K562 (cell line): ENCODE data around the gene KAT2B. TPM values are rescaled to one million over a fixed set of nuclear protein-coding genes. Genes with fewer than 3 reads are reported as not detected.

Experiments
- ASH1L ChIP-seq: fragments of 450-650 bp; IDR thresholded peaks from 2 replicates; pipeline ENCODE4 v1.6.1; 2018; ENCODE audit warnings: borderline replicate concordance, mild to moderate bottlenecking, low read depth; ENCODE audit not compliant: partially characterized antibody
- C11orf30 ChIP-seq: fragments of 450-650 bp; IDR thresholded peaks from 2 replicates; pipeline ENCODE4 v1.6.1; 2016; ENCODE audit warnings: low read depth, mild to moderate bottlenecking
- CBX8 ChIP-seq: fragments of 200-600 bp; sonication (generic); IDR thresholded peaks from 2 replicates; pipeline ENCODE4 v1.6.1; 2012; ENCODE audit warnings: borderline replicate concordance, mixed run types, low read depth, mild to moderate bottlenecking, moderate library complexity, mixed read lengths, low read length, control low read depth, inconsistent platforms; ENCODE audit not compliant: poor library complexity, severe bottlenecking; ENCODE audit errors: extremely low read depth
- DACH1 ChIP-seq: fragments of 450-650 bp; IDR thresholded peaks from 2 replicates; pipeline ENCODE4 v1.6.1; 2018; ENCODE audit not compliant: partially characterized antibody
- DMBX1 ChIP-seq: fragments of 250-450 bp; sonication (Bioruptor Pico); IDR thresholded peaks from 2 replicates; pipeline ENCODE4 v1.8.0; 2022; ENCODE audit warnings: inconsistent platforms, mild to moderate bottlenecking, moderate library complexity, borderline replicate concordance
- ETS2 ChIP-seq: IDR thresholded peaks from 2 replicates; pipeline ENCODE4 v1.6.1; 2016; ENCODE audit warnings: borderline replicate concordance, missing genetic modification characterization, mild to moderate bottlenecking, moderate library complexity, missing compliant biosample characterization; ENCODE audit not compliant: poor library complexity, severe bottlenecking
- FOXK1 ChIP-seq: sonication (generic); formaldehyde crosslinking; IDR thresholded peaks from 2 replicates; pipeline ENCODE4 v1.8.0; 2022; ENCODE audit warnings: missing genetic modification reagents, mild to moderate bottlenecking, borderline replicate concordance
- GABPB1 ChIP-seq: sonication (generic); formaldehyde crosslinking; IDR thresholded peaks from 2 replicates; pipeline ENCODE4 v1.8.0; 2022; ENCODE audit warnings: mild to moderate bottlenecking, missing genetic modification reagents
- HDAC3 ChIP-seq: fragments of 450-650 bp; IDR thresholded peaks from 2 replicates; pipeline ENCODE4 v1.6.1; 2018; ENCODE audit warnings: borderline replicate concordance, mild to moderate bottlenecking, moderate library complexity; ENCODE audit not compliant: partially characterized antibody
- HMG20A ChIP-seq: fragments of 450-650 bp; formaldehyde crosslinking; conservative IDR thresholded peaks from 2 replicates; pipeline ENCODE4 v1.4.0; 2020; ENCODE audit warnings: mild to moderate bottlenecking, mixed read lengths
- KDM5B ChIP-seq: fragments of 200-600 bp; sonication (generic); IDR thresholded peaks from 2 replicates; pipeline ENCODE4 v1.6.1; 2012; ENCODE audit warnings: low read depth, mild to moderate bottlenecking, moderate library complexity, low read length, control low read depth, inconsistent platforms; ENCODE audit not compliant: insufficient replicate concordance
- NFYB ChIP-seq: IDR thresholded peaks from 2 replicates; pipeline ENCODE4 v1.6.1; 2011; ENCODE audit warnings: mild to moderate bottlenecking, moderate library complexity; ENCODE audit not compliant: insufficient read length; ENCODE audit errors: extremely low read depth
- RFX5 ChIP-seq: IDR thresholded peaks from 2 replicates; pipeline ENCODE4 v1.6.1; 2011; ENCODE audit warnings: low read depth, mild to moderate bottlenecking, improper control_type of control experiment, low read length
- SLC30A9 ChIP-seq: fragments of 250-450 bp; sonication (Bioruptor Pico); IDR thresholded peaks from 2 replicates; pipeline ENCODE4 v1.8.0; 2022; ENCODE audit warnings: mild to moderate bottlenecking, moderate library complexity
- SP2 ChIP-seq: IDR thresholded peaks from 2 replicates; pipeline ENCODE4 v1.6.1; 2011; ENCODE audit warnings: mild to moderate bottlenecking, low read depth, low read length, moderate library complexity; ENCODE audit not compliant: poor library complexity, severe bottlenecking; ENCODE audit errors: extremely low read depth
- TRIM28 ChIP-seq: fragments of 450-650 bp; IDR thresholded peaks from 2 replicates; pipeline ENCODE4 v1.6.1; 2017
- ZBTB17 ChIP-seq: fragments of 450-650 bp; formaldehyde crosslinking; IDR thresholded peaks from 2 replicates; pipeline ENCODE4 v1.4.0; 2020; ENCODE audit warnings: mild to moderate bottlenecking
- ZFX ChIP-seq: sonication (generic); formaldehyde crosslinking; IDR thresholded peaks from 2 replicates; pipeline ENCODE4 v1.8.0; 2022; ENCODE audit warnings: mild to moderate bottlenecking, missing genetic modification reagents, moderate library complexity
- ZNF134 ChIP-seq: fragments of 250-450 bp; sonication (Bioruptor Pico); conservative IDR thresholded peaks from 2 replicates; pipeline ENCODE4 v1.4.0; 2020
- polyA plus RNA-seq, 8 experiments: library from polyadenylated mRNA; depleted of rRNA in 4 of 8; stranded (reverse) in 5 of 8; unstranded in 3 of 8; fragments of >200 nt; fragmentation: Nextera tagmentation in 2 of 8; fragmentation: Illumina TruSeq in 1 of 8; extraction: Ambion mirVana in 2 of 8; extraction: Trizol in 1 of 8; gene quantifications; 2 replicates each; pipeline versions ENCODE4 v1.2.1 to v1.2.3, GENCODE V29; 2011 to 2014; ENCODE audit warnings: inconsistent platforms in 1 of 8, missing spikeins in 1 of 8
- total RNA-seq, 7 experiments: library from RNA; depleted of rRNA in 6 of 7; stranded (reverse); fragments of >200 nt in 6 of 7; fragmentation: Illumina TruSeq in 2 of 7; extraction: Trizol in 2 of 7; gene quantifications; 2 replicates each; pipeline versions ENCODE4 v1.2.1 to v1.2.3, GENCODE V29; 2011 to 2021; ENCODE audit warnings: low replicate concordance in 1 of 7
- TF ChIP-seq, protein P1 (sequence below), 2 experiments: IDR thresholded peaks; 2 replicates each; pipeline ENCODE4 v1.6.1; 2012; ENCODE audit warnings: improper control_type of control experiment in 2 of 2, low read depth in 2 of 2, low read length in 2 of 2, borderline replicate concordance in 1 of 2
- TF ChIP-seq, protein P2 (sequence below), 2 experiments: fragments of 450-650 bp in 1 of 2; sonication (generic) in 1 of 2; formaldehyde crosslinking; conservative IDR thresholded peaks; 2 replicates each; pipeline versions ENCODE4 v1.4.0 to v1.8.1; 2020 to 2022; ENCODE audit warnings: mild to moderate bottlenecking in 1 of 2, missing genetic modification reagents in 1 of 2
- TF ChIP-seq, protein P3 (sequence below): sonication (generic); formaldehyde crosslinking; IDR thresholded peaks from 2 replicates; pipeline ENCODE4 v1.9.0; 2022; ENCODE audit warnings: mild to moderate bottlenecking, missing genetic modification reagents
- TF ChIP-seq, protein P4 (sequence below): sonication (generic); formaldehyde crosslinking; IDR thresholded peaks from 2 replicates; pipeline ENCODE4 v1.9.0; 2022; ENCODE audit warnings: mild to moderate bottlenecking, missing genetic modification reagents

Gene KAT2B
- total and polyA plus RNA-seq, 9 of the 15 experiments (the other 6 are each of a cell fraction or from before 2014, with no cell fraction given), result 3.3 to 14.9 (median 12.2) TPM

DNA sequence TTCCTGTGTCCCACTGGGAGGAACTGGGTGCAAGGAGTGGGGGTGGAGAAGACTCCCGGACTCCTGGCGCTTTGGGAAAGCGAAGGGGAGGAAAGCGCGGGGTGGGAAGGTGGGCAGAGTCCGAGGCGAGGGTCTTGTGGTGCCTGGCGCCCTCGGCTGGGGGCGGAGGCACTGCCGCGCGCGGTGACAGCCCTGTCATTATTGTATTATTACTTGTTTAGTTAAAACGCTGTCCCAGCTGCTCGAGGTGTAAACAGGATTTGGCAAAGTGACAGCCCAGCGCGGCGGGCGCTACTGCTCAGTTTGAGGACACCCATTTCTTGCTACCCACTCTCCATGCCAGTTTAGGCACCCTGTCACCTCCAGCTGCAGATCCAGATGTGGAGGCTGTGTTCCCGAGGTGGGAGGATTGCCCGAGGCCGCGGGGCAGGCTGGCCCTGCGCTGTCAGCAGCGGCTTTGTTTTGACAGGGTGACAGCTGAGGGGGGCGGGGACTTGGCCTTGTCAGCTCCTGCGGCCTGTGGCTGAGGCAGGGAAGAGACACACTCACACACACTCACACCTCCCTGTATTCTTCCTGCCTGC lies 1.0 kb downstream of the KAT2B start (continued):
- TF ChIP-seq, protein P1, sequence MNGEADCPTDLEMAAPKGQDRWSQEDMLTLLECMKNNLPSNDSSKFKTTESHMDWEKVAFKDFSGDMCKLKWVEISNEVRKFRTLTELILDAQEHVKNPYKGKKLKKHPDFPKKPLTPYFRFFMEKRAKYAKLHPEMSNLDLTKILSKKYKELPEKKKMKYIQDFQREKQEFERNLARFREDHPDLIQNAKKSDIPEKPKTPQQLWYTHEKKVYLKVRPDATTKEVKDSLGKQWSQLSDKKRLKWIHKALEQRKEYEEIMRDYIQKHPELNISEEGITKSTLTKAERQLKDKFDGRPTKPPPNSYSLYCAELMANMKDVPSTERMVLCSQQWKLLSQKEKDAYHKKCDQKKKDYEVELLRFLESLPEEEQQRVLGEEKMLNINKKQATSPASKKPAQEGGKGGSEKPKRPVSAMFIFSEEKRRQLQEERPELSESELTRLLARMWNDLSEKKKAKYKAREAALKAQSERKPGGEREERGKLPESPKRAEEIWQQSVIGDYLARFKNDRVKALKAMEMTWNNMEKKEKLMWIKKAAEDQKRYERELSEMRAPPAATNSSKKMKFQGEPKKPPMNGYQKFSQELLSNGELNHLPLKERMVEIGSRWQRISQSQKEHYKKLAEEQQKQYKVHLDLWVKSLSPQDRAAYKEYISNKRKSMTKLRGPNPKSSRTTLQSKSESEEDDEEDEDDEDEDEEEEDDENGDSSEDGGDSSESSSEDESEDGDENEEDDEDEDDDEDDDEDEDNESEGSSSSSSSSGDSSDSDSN (IDR thresholded peaks at IDR 0.05; ENCODE audit: borderline replicate concordance in 1 of 2, low read depth in 2 of 2, low read length in 2 of 2), result no peak
- TF ChIP-seq SP2, result no peak
- no peak for TF ChIP-seq ETS2 (tag)
- TF ChIP-seq TRIM28, result no peak
- TF ChIP-seq HMG20A (CRISPR knock-in tag), result no peak
- no peak for TF ChIP-seq SLC30A9 (CRISPR knock-in tag)
- TF ChIP-seq GABPB1 (CRISPR knock-in tag), result peak; percentile 30; the same call in 1 of the 2 replicates
- TF ChIP-seq KDM5B, result no peak
- no peak for TF ChIP-seq RFX5
- TF ChIP-seq FOXK1 (CRISPR knock-in tag), result no peak
- TF ChIP-seq, protein P2, sequence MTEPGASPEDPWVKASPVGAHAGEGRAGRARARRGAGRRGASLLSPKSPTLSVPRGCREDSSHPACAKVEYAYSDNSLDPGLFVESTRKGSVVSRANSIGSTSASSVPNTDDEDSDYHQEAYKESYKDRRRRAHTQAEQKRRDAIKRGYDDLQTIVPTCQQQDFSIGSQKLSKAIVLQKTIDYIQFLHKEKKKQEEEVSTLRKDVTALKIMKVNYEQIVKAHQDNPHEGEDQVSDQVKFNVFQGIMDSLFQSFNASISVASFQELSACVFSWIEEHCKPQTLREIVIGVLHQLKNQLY (CRISPR knock-in tag; conservative IDR thresholded peaks at IDR 0.05), result no peak
- TF ChIP-seq DACH1, result peak; percentile 98
- TF ChIP-seq ZBTB17 (CRISPR knock-in tag), result no peak
- no peak for TF ChIP-seq ASH1L
- TF ChIP-seq C11orf30, result no peak
- TF ChIP-seq ZNF134 (CRISPR knock-in tag), result no peak
- TF ChIP-seq ZFX (CRISPR knock-in tag), result peak; percentile 27; the same call in 1 of the 2 replicates
- TF ChIP-seq, protein P3, sequence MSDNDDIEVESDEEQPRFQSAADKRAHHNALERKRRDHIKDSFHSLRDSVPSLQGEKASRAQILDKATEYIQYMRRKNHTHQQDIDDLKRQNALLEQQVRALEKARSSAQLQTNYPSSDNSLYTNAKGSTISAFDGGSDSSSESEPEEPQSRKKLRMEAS (CRISPR knock-in tag), result peak; percentile 51
- no peak for TF ChIP-seq DMBX1
- TF ChIP-seq HDAC3, result no peak
- TF ChIP-seq NFYB, result no peak
- no peak for TF ChIP-seq CBX8
- TF ChIP-seq, protein P4, sequence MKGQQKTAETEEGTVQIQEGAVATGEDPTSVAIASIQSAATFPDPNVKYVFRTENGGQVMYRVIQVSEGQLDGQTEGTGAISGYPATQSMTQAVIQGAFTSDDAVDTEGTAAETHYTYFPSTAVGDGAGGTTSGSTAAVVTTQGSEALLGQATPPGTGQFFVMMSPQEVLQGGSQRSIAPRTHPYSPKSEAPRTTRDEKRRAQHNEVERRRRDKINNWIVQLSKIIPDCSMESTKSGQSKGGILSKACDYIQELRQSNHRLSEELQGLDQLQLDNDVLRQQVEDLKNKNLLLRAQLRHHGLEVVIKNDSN (CRISPR knock-in tag), result no peak; the same call in 1 of the 2 replicates
